ENCODE data around the gene ANKRD44.
"Not testable (repeated sequence)": the region's sequence is repeated elsewhere in the genome, so short reads cannot be mapped to it uniquely, and the experiment has no call there.

Gene ANKRD44

DNA sequence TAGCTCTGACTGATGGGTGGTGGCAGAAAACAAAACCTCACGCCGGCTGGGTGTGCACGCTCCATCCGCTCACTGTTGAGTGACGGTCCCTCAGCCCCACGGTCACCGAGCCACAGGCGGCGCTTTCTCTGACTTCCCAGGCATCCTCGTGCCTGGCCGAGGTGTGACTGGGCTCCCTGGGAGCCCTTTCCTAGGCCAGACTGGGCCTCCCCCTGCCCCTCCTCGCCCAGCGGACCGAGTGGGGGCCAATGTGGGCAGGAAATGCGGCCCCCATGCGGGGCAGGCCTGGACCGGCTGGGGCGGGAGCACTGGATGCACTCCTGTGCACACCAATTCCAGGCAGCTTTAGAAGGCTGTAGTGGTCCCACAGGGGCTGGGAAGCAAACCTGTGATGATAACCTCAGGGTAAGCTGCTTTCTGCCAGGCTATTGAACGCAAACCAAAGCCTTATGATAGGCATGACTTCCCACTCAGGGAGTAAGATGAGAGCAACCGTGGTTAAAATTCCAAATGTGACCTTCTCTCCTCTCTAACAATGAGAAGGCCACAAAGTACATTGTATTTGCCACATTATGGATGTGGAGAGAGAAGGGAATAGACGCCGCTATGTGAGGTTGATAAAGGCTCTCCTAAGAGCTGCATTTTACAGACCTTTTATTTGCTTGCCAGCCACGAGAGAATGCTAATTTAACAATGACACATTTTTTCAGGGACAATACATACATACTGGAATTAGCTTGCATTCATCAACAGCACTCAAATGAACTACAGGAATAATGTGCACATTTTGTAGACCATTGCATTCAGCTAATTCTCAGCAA, 300.2 kb downstream of the ANKRD44 start:
- Histone ChIP-seq H3K36me3 (ENCODE audit: control insufficient read depth, low read length) (peaks cover 30% of the 10 kb centered on the region), H3K4me3 (ENCODE audit: low read length) (no peak overlapping the region), H3K27ac (ENCODE audit: low read depth, low read length) (no peak overlapping the region), H3K4me1 (ENCODE audit: control insufficient read depth, low read length) (0 out of 2 replicates have a peak, but pooled peaks cover 3% of the 10 kb centered on the region), H4K20me1 (ENCODE audit: control insufficient read depth, insufficient read depth, low read depth, low read length) (no peaks in the 10 kb centered on the region), H3K9me3 (ENCODE audit: control insufficient read depth, insufficient read depth, low read length) (no peaks in the 10 kb centered on the region), H3K79me2 (ENCODE audit: control insufficient read depth, low read length) (no peaks in the 10 kb centered on the region), H3F3A (ENCODE audit: control insufficient read depth, insufficient read depth) (0 out of 2 replicates have a peak, but pooled peaks cover 4% of the 10 kb centered on the region), H3K9me2 (replicated peaks; ENCODE audit: control insufficient read depth, low read length) (no peaks in the 10 kb centered on the region), H3K4me2 (ENCODE audit: low read length) (no peak overlapping the region), H3K27me3 (ENCODE audit: control insufficient read depth, low read length) (no peaks in the 10 kb centered on the region)
- TF ChIP-seq, protein P1, sequence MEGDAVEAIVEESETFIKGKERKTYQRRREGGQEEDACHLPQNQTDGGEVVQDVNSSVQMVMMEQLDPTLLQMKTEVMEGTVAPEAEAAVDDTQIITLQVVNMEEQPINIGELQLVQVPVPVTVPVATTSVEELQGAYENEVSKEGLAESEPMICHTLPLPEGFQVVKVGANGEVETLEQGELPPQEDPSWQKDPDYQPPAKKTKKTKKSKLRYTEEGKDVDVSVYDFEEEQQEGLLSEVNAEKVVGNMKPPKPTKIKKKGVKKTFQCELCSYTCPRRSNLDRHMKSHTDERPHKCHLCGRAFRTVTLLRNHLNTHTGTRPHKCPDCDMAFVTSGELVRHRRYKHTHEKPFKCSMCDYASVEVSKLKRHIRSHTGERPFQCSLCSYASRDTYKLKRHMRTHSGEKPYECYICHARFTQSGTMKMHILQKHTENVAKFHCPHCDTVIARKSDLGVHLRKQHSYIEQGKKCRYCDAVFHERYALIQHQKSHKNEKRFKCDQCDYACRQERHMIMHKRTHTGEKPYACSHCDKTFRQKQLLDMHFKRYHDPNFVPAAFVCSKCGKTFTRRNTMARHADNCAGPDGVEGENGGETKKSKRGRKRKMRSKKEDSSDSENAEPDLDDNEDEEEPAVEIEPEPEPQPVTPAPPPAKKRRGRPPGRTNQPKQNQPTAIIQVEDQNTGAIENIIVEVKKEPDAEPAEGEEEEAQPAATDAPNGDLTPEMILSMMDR (IDR thresholded peaks at IDR 0.05; ENCODE audit: low read depth, low read length, poor library complexity, severe bottlenecking): no peak
- no peak for TF ChIP-seq EZH2phosphoT487 (IDR thresholded peaks at IDR 0.05; ENCODE audit: borderline replicate concordance, low read length)

DNA sequence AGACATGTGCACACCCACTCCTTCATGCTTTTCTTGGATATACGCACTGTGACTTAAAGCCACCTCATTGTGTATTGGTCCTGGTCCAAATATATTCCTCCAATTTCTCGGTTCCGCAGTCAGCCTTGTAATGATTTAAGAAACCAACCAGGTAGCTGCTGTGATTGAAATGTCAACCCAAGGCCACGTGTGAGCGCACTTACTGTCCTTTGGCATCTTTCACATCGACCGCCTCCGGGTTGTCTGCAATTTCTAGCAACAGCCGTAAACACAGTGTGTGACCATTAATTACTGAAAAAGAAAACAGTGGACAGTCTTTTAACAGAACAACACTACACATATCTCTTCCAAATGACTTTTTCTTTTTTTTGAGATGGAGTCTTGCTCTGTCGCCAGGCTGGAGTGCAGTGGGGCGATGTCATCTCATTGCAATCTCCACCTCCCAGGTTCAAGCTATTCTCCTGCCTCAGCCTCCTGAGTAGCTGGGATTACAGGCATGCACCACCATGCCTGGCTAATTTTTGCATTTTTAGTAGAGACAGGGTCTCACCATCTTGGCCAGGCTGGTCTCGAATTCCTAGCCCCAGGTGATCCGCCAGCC, 301.7 kb downstream of the ANKRD44 start:
- not testable (repeated sequence) for H3K9me3 ChIP-seq (ENCODE audit: control insufficient read depth, insufficient read depth, low read length); H3K4me1 ChIP-seq (ENCODE audit: control insufficient read depth, low read length); H3K79me2 ChIP-seq (ENCODE audit: control insufficient read depth, low read length); H3K27me3 ChIP-seq (ENCODE audit: control insufficient read depth, low read length); H3K4me3 ChIP-seq (ENCODE audit: low read length); H3K27ac ChIP-seq (ENCODE audit: low read depth, low read length); H4K20me1 ChIP-seq (ENCODE audit: control insufficient read depth, insufficient read depth, low read depth, low read length); H3K4me2 ChIP-seq (ENCODE audit: low read length); H3K9me2 ChIP-seq (replicated peaks; ENCODE audit: control insufficient read depth, low read length); H3F3A ChIP-seq (ENCODE audit: control insufficient read depth, insufficient read depth)
- H3K36me3 ChIP-seq (ENCODE audit: control insufficient read depth, low read length): peaks cover 32% of the 10 kb centered on the region

DNA sequence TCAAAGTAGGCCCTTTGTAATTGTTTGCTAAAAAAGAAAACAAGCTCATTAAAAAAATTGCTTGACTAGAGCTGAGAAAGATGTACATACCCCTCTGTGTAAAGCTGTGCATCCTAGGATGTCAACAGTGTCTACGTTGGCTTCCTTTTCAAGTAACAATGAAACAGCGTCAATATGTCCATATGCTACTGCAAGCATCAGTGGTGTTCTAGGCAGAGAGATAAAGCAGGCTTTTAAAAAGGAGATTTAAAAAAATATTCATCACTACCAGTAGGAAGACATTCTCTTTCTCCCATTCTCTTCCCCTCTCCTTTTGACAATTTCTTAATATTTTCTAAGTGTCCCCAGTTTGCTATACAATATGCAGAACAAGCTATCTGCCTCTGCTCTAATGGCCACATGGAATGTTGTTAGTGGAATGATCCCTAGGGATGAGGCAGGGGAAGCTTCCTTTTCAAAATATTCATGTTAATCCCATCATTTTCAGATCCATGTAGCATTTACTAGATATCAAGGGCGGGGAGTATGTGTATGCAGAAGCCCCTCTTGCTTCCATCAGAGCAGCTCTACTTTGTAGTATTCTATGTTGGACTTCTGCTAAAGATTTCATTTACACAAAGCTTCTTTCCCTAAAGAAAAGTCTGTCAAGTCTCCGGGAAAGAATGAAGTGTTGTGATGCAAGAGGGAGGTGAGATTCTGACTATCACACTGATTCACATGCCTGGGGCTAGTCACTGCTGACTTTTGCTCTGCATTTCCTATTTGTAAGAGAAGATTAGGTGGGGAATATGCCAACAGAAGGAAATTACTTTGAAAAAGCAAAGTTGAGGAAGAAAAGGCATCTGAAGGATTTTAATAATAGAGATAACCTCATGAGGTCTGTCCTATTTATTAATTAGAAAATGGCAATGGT, 302.6 kb downstream of the ANKRD44 start:
- Histone ChIP-seq H3K9me3 (ENCODE audit: control insufficient read depth, insufficient read depth, low read length) (no peaks in the 10 kb centered on the region), H3K9me2 (replicated peaks; ENCODE audit: control insufficient read depth, low read length) (no peaks in the 10 kb centered on the region), H3F3A (ENCODE audit: control insufficient read depth, insufficient read depth) (0 out of 2 replicates have a peak, but pooled peaks cover 4% of the 10 kb centered on the region), H3K4me2 (ENCODE audit: low read length) (no peak overlapping the region), H3K4me3 (ENCODE audit: low read length) (no peak overlapping the region), H3K36me3 (ENCODE audit: control insufficient read depth, low read length) (peaks cover 25% of the 10 kb centered on the region), H3K79me2 (ENCODE audit: control insufficient read depth, low read length) (no peaks in the 10 kb centered on the region), H3K4me1 (ENCODE audit: control insufficient read depth, low read length) (0 out of 2 replicates have a peak, but pooled peaks cover 3% of the 10 kb centered on the region), H3K27ac (ENCODE audit: low read depth, low read length) (no peak overlapping the region), H3K27me3 (ENCODE audit: control insufficient read depth, low read length) (no peaks in the 10 kb centered on the region), H4K20me1 (ENCODE audit: control insufficient read depth, insufficient read depth, low read depth, low read length) (no peaks in the 10 kb centered on the region)
- TF ChIP-seq, protein P1 (IDR thresholded peaks at IDR 0.05; ENCODE audit: low read depth, low read length, poor library complexity, severe bottlenecking): no peak
- TF ChIP-seq EZH2phosphoT487 (IDR thresholded peaks at IDR 0.05; ENCODE audit: borderline replicate concordance, low read length): no peak

Data from DOHH2 (cell line).